PC-9 (cell line): ENCODE results near the gene LRP10.

Experiments
- CTCF ChIP-seq: fragments of 200-600 bp; sonication (generic); conservative IDR thresholded peaks from 2 replicates; pipeline ENCODE4 v1.6.1; 2017; ENCODE audit warnings: mixed run types, antibody characterized with exemption, mild to moderate bottlenecking, moderate library complexity
- EZH2 ChIP-seq: fragments of 200-600 bp; sonication (generic); IDR thresholded peaks from 2 replicates; pipeline ENCODE4 v1.8.0; 2017; ENCODE audit warnings: antibody characterized with exemption, low read depth

- TF ChIP-seq CTCF = no peak
- no peak for TF ChIP-seq EZH2
Observed at GRCh38 chr14:22842211-22843122, 29.1 kb upstream of the LRP10 start.
